Activated CD8-positive, alpha-beta T cell treated with anti-CD3 and anti-CD28 coated beads for 36 hours (primary cell): ENCODE results near the gene ZNF100. TPM values are rescaled to one million over a fixed set of nuclear protein-coding genes. Genes with fewer than 3 reads are reported as not detected.
A peak's percentile ranks its signal among the peaks of the same experiment; 100 is the strongest.
"Not testable (repeated sequence)": the region's sequence is repeated elsewhere in the genome, so short reads cannot be mapped to it uniquely, and the experiment has no call there.

Experiments
- ATAC-seq: fragments of 200-7000 bp; cut with Tn5 transposase; one replicate; pipeline ENCODE4 v1.10.0; 2021; ENCODE audit warnings: mild to moderate bottlenecking, moderate library complexity
- CTCF ChIA-PET: fragments of 350-600 bp; sonication (Branson Sonifier 250); formaldehyde crosslinking; loops from one replicate; lab custom pipeline; 2021; ENCODE audit warnings: antibody characterized with exemption; lab: Charles Lee
- POLR2A ChIA-PET: fragments of 350-600 bp; sonication (Branson Sonifier 250); formaldehyde crosslinking; loops from one replicate; lab custom pipeline; 2021; ENCODE audit warnings: antibody characterized with exemption; lab: Charles Lee
- DNase-seq: peaks from one replicate; pipeline ENCODE4 v3.0.0-alpha.2; 2020
- H3K27ac Mint-ChIP-seq: one replicate; pipeline ENCODE4 v1.8.0; 2021; ENCODE audit warnings: mild to moderate bottlenecking, mixed read lengths
- H3K27me3 Mint-ChIP-seq: one replicate; pipeline ENCODE4 v1.8.0; 2021; ENCODE audit warnings: mixed read lengths
- H3K36me3 Mint-ChIP-seq: one replicate; pipeline ENCODE4 v1.8.0; 2021; ENCODE audit warnings: low read depth, mixed read lengths
- H3K4me1 Mint-ChIP-seq: one replicate; pipeline ENCODE4 v1.8.0; 2021; ENCODE audit warnings: low read depth, mixed read lengths
- H3K4me3 Mint-ChIP-seq: one replicate; pipeline ENCODE4 v1.8.0; 2021; ENCODE audit warnings: mild to moderate bottlenecking, moderate library complexity, mixed read lengths
- H3K9me3 Mint-ChIP-seq: one replicate; pipeline ENCODE4 v1.8.0; 2021; ENCODE audit warnings: mixed read lengths
- CTCF ChIP-seq: fragments of 200-600 bp; IDR thresholded peaks from one replicate; pipeline ENCODE4 v1.8.0; 2022; ENCODE audit warnings: antibody characterized with exemption, mild to moderate bottlenecking
- intact Hi-C: fragments of 100-400 bp; cut with micrococcal nuclease; formaldehyde crosslinking; loops from one replicate; pipeline ENCODE4 v1.10.0; 2022
- total RNA-seq, 2 experiments: library from RNA; stranded (reverse); gene quantifications; one replicate each; pipeline ENCODE4 v1.2.3, GENCODE V29; 2021

Gene ZNF100
- total RNA-seq, 2 experiments from 2014 or later: 18.9 to 23.8 TPM

GRCh38 chr19:21765151-21765550 lies 2.2 kb downstream of the ZNF100 start:
- no peak for TF ChIP-seq CTCF
- intact Hi-C loops: no loop called here
- ATAC-seq (peak; percentile 7), DNase-seq (peak; percentile 44)
- ChIA-PET CTCF (no interaction called here), POLR2A (interaction anchor here (1.0 kb wide), 1 partner anchor 71 kb away, joined by 4 read pairs; the partner anchor contains the start of gene ZNF43)
- Mint-ChIP-seq H3K4me1 (peaks cover 28% of the 10 kb centered on the region), H3K9me3 (no peaks in the 10 kb centered on the region), H3K4me3 (peak overlapping the region; percentile 19), H3K36me3 (peaks cover 50% of the 10 kb centered on the region), H3K27ac (no peak overlapping the region), H3K27me3 (no peaks in the 10 kb centered on the region)

- ATAC-seq, H3K27ac Mint-ChIP-seq, POLR2A ChIA-PET, intact Hi-C loops, H3K9me3 Mint-ChIP-seq, DNase-seq, CTCF ChIA-PET, H3K27me3 Mint-ChIP-seq, H3K4me3 Mint-ChIP-seq: not testable (repeated sequence)
- H3K4me1 Mint-ChIP-seq: peaks cover 28% of the 10 kb centered on the region
- peaks cover 80% of the 10 kb centered on the region for H3K36me3 Mint-ChIP-seq
Measured at GRCh38 chr19:21761547-21761946, 5.8 kb downstream of the ZNF100 start.

GRCh38 chr19:21758296-21758695 lies 9.1 kb downstream of the ZNF100 start:
- no peak overlapping the region for H3K27ac Mint-ChIP-seq
- intact Hi-C loops: no loop called here
- peaks cover 16% of the 10 kb centered on the region for H3K4me1 Mint-ChIP-seq
- H3K36me3 Mint-ChIP-seq: peaks cover 86% of the 10 kb centered on the region
- no peak for TF ChIP-seq CTCF
- peaks cover 2% of the 10 kb centered on the region for H3K9me3 Mint-ChIP-seq
- ATAC-seq (no peak), DNase-seq (no peak)
- no peaks in the 10 kb centered on the region for H3K27me3 Mint-ChIP-seq
- no peak overlapping the region for H3K4me3 Mint-ChIP-seq
- ChIA-PET CTCF (no interaction called here), POLR2A (no interaction called here)

DNA sequence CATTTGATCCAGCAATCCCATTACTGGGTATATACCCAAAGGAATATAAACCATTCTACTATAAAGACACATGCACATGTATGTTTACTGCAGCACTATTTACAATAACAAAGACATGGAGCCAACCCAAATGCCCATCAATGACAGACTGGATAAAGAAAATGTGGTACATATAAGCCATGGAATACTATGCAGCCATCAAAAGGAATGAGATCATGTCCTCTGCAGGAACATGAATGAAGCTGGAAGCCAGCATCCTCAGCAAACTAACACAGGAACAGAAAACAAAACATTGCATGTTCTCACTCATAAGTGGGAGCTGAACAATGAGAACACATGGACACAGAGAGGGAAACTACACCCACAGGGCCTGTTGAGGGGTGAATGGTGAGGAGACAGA lies 11.8 kb downstream of the ZNF100 start:
- Mint-ChIP-seq H3K4me1 (peaks cover 10% of the 10 kb centered on the region), H3K36me3 (peaks cover 88% of the 10 kb centered on the region)
- H3K4me3 Mint-ChIP-seq, ATAC-seq, intact Hi-C loops, DNase-seq, H3K27me3 Mint-ChIP-seq, H3K9me3 Mint-ChIP-seq, H3K27ac Mint-ChIP-seq, CTCF ChIA-PET: not testable (repeated sequence)
- POLR2A ChIA-PET: interaction anchor here (0.5 kb wide), 1 partner anchor 191 kb away, joined by 3 read pairs; no protein-coding TSS in a partner anchor

- CTCF ChIA-PET: interaction anchor here (0.7 kb wide), 1 partner anchor 723 kb away, joined by 3 read pairs; no protein-coding TSS in a partner anchor
- Mint-ChIP-seq H3K9me3 (peaks cover 2% of the 10 kb centered on the region), H3K27ac (no peak overlapping the region), H3K4me1 (peaks cover 24% of the 10 kb centered on the region), H3K36me3 (peaks cover 77% of the 10 kb centered on the region), H3K27me3 (no peaks in the 10 kb centered on the region), H3K4me3 (no peak overlapping the region)
- POLR2A ChIA-PET: no interaction called here
- intact Hi-C loops: no loop called here
- DNase-seq: no peak
- ATAC-seq: no peak
- TF ChIP-seq CTCF: no peak
Measured at GRCh38 chr19:21751384-21751783, 16.0 kb downstream of the ZNF100 start.

GRCh38 chr19:21750586-21751128 lies 16.7 kb downstream of the ZNF100 start:
- Mint-ChIP-seq H3K4me1 (peaks cover 20% of the 10 kb centered on the region), H3K36me3 (peaks cover 74% of the 10 kb centered on the region), H3K27me3 (no peaks in the 10 kb centered on the region), H3K27ac (no peak overlapping the region), H3K4me3 (no peak overlapping the region), H3K9me3 (peaks cover 2% of the 10 kb centered on the region)
- CTCF ChIA-PET: interaction anchor here (0.7 kb wide), 1 partner anchor 724 kb away, joined by 3 read pairs; no protein-coding TSS in a partner anchor
- no peak for DNase-seq
- intact Hi-C loops: no loop called here
- POLR2A ChIA-PET: interaction anchor here (1.4 kb wide), 1 partner anchor 84 kb away, joined by 5 read pairs; the partner anchor contains the start of gene ZNF43
- TF ChIP-seq CTCF: no peak
- no peak for ATAC-seq
